Liver (tissue), 3 donors: Measurements from ENCODE around the gene OOSP4A.
"Not testable (repeated sequence)": the region's sequence is repeated elsewhere in the genome, so short reads cannot be mapped to it uniquely, and the experiment has no call there.

ENCODE experiments used
- ATF3 ChIP-seq: IDR thresholded peaks from 2 replicates; pipeline ENCODE4 v1.6.1; 2016; ENCODE audit warnings: antibody characterized with exemption
- CTCF ChIP-seq: fragments of 150-350 bp; IDR thresholded peaks from 2 replicates; pipeline ENCODE4 v1.5.1; 2017; ENCODE audit warnings: improper control_type of control experiment, low read depth, low read length; ENCODE audit not compliant: missing input control
- EGR1 ChIP-seq, 2 donors: IDR thresholded peaks; 2 replicates each; pipeline ENCODE4 v1.6.1; 2016 to 2018; ENCODE audit warnings: antibody characterized with exemption in 2 of 2, low read depth in 2 of 2
- FOXA1 ChIP-seq: IDR thresholded peaks from 2 replicates; pipeline ENCODE4 v1.6.1; 2016; ENCODE audit warnings: antibody characterized with exemption
- FOXA2 ChIP-seq: IDR thresholded peaks from 2 replicates; pipeline ENCODE4 v1.6.1; 2016; ENCODE audit warnings: antibody characterized with exemption
- GABPA ChIP-seq, 2 donors: IDR thresholded peaks in 1 of 2; conservative IDR thresholded peaks in 1 of 2; 2 replicates each; pipeline ENCODE4 v1.6.1; 2016; ENCODE audit warnings: antibody characterized with exemption in 2 of 2, mild to moderate bottlenecking in 1 of 2, moderate library complexity in 1 of 2
- HNF4G ChIP-seq: IDR thresholded peaks from 2 replicates; pipeline ENCODE4 v1.6.1; 2016; ENCODE audit warnings: antibody characterized with exemption
- NR2F2 ChIP-seq: IDR thresholded peaks from 2 replicates; pipeline ENCODE4 v1.6.1; 2016; ENCODE audit warnings: antibody characterized with exemption
- RXRA ChIP-seq, 2 donors: IDR thresholded peaks; 2 replicates each; pipeline ENCODE4 v1.6.1; 2017 to 2018; ENCODE audit warnings: antibody characterized with exemption in 2 of 2, mild to moderate bottlenecking in 1 of 2
- SP1 ChIP-seq: IDR thresholded peaks from 2 replicates; pipeline ENCODE4 v1.6.1; 2018; ENCODE audit warnings: antibody characterized with exemption, mild to moderate bottlenecking
- TAF1 ChIP-seq: conservative IDR thresholded peaks from 2 replicates; pipeline ENCODE4 v1.6.1; 2016; ENCODE audit warnings: antibody characterized with exemption, mild to moderate bottlenecking
- TF ChIP-seq, protein P1 (sequence below): IDR thresholded peaks from 2 replicates; pipeline ENCODE4 v1.6.1; 2016; ENCODE audit warnings: antibody characterized with exemption, mild to moderate bottlenecking
- TF ChIP-seq, protein P2 (sequence below): IDR thresholded peaks from 2 replicates; pipeline ENCODE4 v1.6.1; 2016; ENCODE audit warnings: antibody characterized with exemption
- donor health status: healthy.
- donor health status: healthy.

- TF ChIP-seq CTCF; GABPA (IDR thresholded peaks at IDR 0.05 in 1 of 2, conservative IDR thresholded peaks at IDR 0.05 in 1 of 2); TAF1; NR2F2; HNF4G; EGR1 (IDR thresholded peaks at IDR 0.05; ENCODE audit: low read depth in 2 of 2); RXRA (IDR thresholded peaks at IDR 0.05); FOXA2; SP1; FOXA1; ATF3: not testable (repeated sequence)
- TF ChIP-seq, protein P1, sequence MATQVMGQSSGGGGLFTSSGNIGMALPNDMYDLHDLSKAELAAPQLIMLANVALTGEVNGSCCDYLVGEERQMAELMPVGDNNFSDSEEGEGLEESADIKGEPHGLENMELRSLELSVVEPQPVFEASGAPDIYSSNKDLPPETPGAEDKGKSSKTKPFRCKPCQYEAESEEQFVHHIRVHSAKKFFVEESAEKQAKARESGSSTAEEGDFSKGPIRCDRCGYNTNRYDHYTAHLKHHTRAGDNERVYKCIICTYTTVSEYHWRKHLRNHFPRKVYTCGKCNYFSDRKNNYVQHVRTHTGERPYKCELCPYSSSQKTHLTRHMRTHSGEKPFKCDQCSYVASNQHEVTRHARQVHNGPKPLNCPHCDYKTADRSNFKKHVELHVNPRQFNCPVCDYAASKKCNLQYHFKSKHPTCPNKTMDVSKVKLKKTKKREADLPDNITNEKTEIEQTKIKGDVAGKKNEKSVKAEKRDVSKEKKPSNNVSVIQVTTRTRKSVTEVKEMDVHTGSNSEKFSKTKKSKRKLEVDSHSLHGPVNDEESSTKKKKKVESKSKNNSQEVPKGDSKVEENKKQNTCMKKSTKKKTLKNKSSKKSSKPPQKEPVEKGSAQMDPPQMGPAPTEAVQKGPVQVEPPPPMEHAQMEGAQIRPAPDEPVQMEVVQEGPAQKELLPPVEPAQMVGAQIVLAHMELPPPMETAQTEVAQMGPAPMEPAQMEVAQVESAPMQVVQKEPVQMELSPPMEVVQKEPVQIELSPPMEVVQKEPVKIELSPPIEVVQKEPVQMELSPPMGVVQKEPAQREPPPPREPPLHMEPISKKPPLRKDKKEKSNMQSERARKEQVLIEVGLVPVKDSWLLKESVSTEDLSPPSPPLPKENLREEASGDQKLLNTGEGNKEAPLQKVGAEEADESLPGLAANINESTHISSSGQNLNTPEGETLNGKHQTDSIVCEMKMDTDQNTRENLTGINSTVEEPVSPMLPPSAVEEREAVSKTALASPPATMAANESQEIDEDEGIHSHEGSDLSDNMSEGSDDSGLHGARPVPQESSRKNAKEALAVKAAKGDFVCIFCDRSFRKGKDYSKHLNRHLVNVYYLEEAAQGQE = not testable (repeated sequence)
- TF ChIP-seq, protein P2, sequence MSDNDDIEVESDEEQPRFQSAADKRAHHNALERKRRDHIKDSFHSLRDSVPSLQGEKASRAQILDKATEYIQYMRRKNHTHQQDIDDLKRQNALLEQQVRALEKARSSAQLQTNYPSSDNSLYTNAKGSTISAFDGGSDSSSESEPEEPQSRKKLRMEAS = not testable (repeated sequence)
These were observed 18.2 kb downstream of the OOSP4A start for GRCh38 chr11:59982037-59982436.
